ENCODE results near the gene LYPLA2. TPM values are rescaled to one million over a fixed set of nuclear protein-coding genes. Genes with fewer than 3 reads are reported as not detected.
"Not testable (repeated sequence)": the region's sequence is repeated elsewhere in the genome, so short reads cannot be mapped to it uniquely, and the experiment has no call there.

LYPLA2 gene
- total RNA-seq, 1 donor from 2014 or later: 42.6 TPM

DNA sequence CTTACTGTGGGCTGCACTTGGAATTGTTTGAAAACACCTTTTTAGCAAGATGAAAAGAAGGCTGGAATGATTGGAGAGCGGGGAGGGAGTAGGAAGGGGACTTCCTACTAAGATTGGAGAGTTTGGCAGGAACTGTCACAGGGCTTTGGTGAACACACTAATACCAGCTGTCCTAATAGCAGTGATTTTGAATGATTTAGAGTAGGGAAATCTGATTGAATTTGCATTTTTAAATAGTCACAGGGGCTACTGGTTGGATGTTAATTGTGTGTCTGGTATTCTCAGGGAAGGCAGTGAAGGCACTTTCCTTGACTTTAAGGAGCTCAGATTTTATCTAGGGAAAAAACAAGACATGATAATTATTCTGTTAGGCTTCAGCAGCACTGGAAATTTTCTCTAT is 36.8 kb downstream of the LYPLA2 start:
- Histone ChIP-seq H3K36me3 (ENCODE audit: control insufficient read depth, insufficient read depth, low read length) (no peaks in the 10 kb centered on the region), H3K27me3 (ENCODE audit: control insufficient read depth, insufficient read depth, low read length) (no peaks in the 10 kb centered on the region), H3K4me3 (ENCODE audit: low read depth, low read length) (no peak overlapping the region)
- TF ChIP-seq, protein P1, sequence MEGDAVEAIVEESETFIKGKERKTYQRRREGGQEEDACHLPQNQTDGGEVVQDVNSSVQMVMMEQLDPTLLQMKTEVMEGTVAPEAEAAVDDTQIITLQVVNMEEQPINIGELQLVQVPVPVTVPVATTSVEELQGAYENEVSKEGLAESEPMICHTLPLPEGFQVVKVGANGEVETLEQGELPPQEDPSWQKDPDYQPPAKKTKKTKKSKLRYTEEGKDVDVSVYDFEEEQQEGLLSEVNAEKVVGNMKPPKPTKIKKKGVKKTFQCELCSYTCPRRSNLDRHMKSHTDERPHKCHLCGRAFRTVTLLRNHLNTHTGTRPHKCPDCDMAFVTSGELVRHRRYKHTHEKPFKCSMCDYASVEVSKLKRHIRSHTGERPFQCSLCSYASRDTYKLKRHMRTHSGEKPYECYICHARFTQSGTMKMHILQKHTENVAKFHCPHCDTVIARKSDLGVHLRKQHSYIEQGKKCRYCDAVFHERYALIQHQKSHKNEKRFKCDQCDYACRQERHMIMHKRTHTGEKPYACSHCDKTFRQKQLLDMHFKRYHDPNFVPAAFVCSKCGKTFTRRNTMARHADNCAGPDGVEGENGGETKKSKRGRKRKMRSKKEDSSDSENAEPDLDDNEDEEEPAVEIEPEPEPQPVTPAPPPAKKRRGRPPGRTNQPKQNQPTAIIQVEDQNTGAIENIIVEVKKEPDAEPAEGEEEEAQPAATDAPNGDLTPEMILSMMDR (IDR thresholded peaks at IDR 0.05; ENCODE audit: insufficient read depth, low read length, severe bottlenecking): no peak
- DNase-seq (ENCODE audit: low read depth): no peak
- FAIRE-seq: no peak

- FAIRE-seq; H3K4me3 ChIP-seq (ENCODE audit: low read depth, low read length); H3K27me3 ChIP-seq (ENCODE audit: control insufficient read depth, insufficient read depth, low read length); H3K36me3 ChIP-seq (ENCODE audit: control insufficient read depth, insufficient read depth, low read length); DNase-seq (ENCODE audit: low read depth): not testable (repeated sequence)
Observed at GRCh38 chr1:23834156-23834555, 43.2 kb downstream of the LYPLA2 start.

DNA sequence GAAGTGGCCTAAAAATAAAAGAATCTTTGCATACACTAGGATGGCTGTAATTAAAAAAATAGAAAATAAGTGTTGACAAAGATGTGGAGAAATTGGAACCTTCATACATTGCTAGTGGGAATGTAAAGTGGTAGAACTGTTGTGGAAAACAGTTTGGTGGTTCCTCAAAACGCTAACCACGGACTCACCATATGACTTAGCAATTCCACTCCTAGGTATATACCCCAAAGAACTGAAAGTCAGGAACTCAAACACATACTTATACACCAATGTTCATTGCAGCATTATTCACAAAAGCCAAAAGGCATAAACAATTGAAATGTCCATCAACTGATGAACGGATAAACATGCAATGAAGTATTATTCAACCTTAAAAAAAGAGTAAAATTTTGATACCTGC is 45.1 kb downstream of the LYPLA2 start:
- TF ChIP-seq, protein P1 (IDR thresholded peaks at IDR 0.05; ENCODE audit: insufficient read depth, low read length, severe bottlenecking): no peak
- H3K4me3 ChIP-seq (ENCODE audit: low read depth, low read length): no peak overlapping the region
- DNase-seq (ENCODE audit: low read depth): no peak
- no peaks in the 10 kb centered on the region for H3K36me3 ChIP-seq (ENCODE audit: control insufficient read depth, insufficient read depth, low read length)
- FAIRE-seq: no peak
- H3K27me3 ChIP-seq (ENCODE audit: control insufficient read depth, insufficient read depth, low read length): no peaks in the 10 kb centered on the region

GRCh38 chr1:23837908-23838307 is 47.0 kb downstream of the LYPLA2 start:
- TF ChIP-seq, protein P1 (IDR thresholded peaks at IDR 0.05; ENCODE audit: insufficient read depth, low read length, severe bottlenecking): no peak
- Histone ChIP-seq H3K36me3 (ENCODE audit: control insufficient read depth, insufficient read depth, low read length) (no peaks in the 10 kb centered on the region), H3K4me3 (ENCODE audit: low read depth, low read length) (no peak overlapping the region), H3K27me3 (ENCODE audit: control insufficient read depth, insufficient read depth, low read length) (no peaks in the 10 kb centered on the region)
- FAIRE-seq (no peak), DNase-seq (ENCODE audit: low read depth) (no peak)

GRCh38 chr1:23838401-23838866 is 47.5 kb downstream of the LYPLA2 start:
- Histone ChIP-seq H3K36me3 (ENCODE audit: control insufficient read depth, insufficient read depth, low read length) (no peaks in the 10 kb centered on the region), H3K27me3 (ENCODE audit: control insufficient read depth, insufficient read depth, low read length) (no peaks in the 10 kb centered on the region), H3K4me3 (ENCODE audit: low read depth, low read length) (peak overlapping the region; percentile 22)
- TF ChIP-seq, protein P1 (IDR thresholded peaks at IDR 0.05; ENCODE audit: insufficient read depth, low read length, severe bottlenecking): no peak
- peak; percentile 30 for DNase-seq (ENCODE audit: low read depth)
- FAIRE-seq: no peak

DNA sequence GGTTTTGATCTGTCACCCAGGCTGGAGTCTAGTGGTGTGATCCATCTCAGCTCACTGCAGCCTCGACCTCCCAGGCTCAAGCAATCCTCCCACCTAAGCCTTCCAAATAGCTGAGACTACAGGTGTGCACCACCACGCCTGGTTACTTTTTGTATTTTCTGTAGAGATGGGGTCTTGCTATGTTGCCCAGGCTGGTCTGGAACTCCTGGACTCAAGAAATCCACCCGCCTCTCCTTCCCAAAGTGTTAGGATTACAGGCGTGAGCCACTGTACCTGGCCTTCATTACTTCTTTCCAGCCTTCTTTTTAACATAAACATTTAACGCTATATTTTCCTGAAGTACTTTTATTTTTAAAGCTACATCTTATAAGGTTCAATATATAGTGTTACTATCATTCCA is 52.7 kb downstream of the LYPLA2 start:
- Histone ChIP-seq H3K27me3 (ENCODE audit: control insufficient read depth, insufficient read depth, low read length) (no peaks in the 10 kb centered on the region), H3K36me3 (ENCODE audit: control insufficient read depth, insufficient read depth, low read length) (peaks cover 2% of the 10 kb centered on the region), H3K4me3 (ENCODE audit: low read depth, low read length) (no peak overlapping the region)
- DNase-seq (ENCODE audit: low read depth) (no peak), FAIRE-seq (no peak)
- TF ChIP-seq, protein P1 (IDR thresholded peaks at IDR 0.05; ENCODE audit: insufficient read depth, low read length, severe bottlenecking): no peak

Other genes starting within 250 kb of the LYPLA2 start
- gene ID3, start 231.6 kb upstream of the LYPLA2 start, total RNA-seq: 36.5 and 47.4 TPM in 2 replicates
- gene RPL11, start 99.3 kb upstream of the LYPLA2 start, total RNA-seq: 1,896 and 1,988 TPM in 2 replicates
- 16.8 and 19.6 TPM in 2 replicates for gene ELOA, start 47.7 kb upstream of the LYPLA2 start, total RNA-seq
- 54.2 and 66.1 TPM in 2 replicates for gene PITHD1, start 12.7 kb upstream of the LYPLA2 start, total RNA-seq
- 108 and 130 TPM in 2 replicates for gene GALE, start 9.6 kb downstream of the LYPLA2 start, total RNA-seq
- gene HMGCL, start 34.3 kb downstream of the LYPLA2 start, total RNA-seq: 46.6 and 69.9 TPM in 2 replicates
- gene FUCA1, start 77.1 kb downstream of the LYPLA2 start, total RNA-seq: 21.1 and 24.7 TPM in 2 replicates
- gene CNR2, start 122.2 kb downstream of the LYPLA2 start, total RNA-seq: not detected in 2 replicates
- 87.9 and 89.8 TPM in 2 replicates for gene PNRC2, start 168.7 kb downstream of the LYPLA2 start, total RNA-seq
- 52.1 and 53.4 TPM in 2 replicates for gene SRSF10, start 189.2 kb downstream of the LYPLA2 start, total RNA-seq

Measured in bronchial epithelial cell (primary cell).